Sigmoid colon (tissue), 7 donors: Measurements from ENCODE around the gene LDLRAD3. TPM values are rescaled to one million over a fixed set of nuclear protein-coding genes. Genes with fewer than 3 reads are reported as not detected.

ENCODE experiments used
- DNase-seq: peaks from one replicate; pipeline ENCODE4 v3.0.0-alpha.2; 2019
- H3K27ac ChIP-seq, 4 donors: fragments of 200-600 bp; sonication (generic); one replicate each; pipeline ENCODE4 v1.5.1; 2016 to 2019; ENCODE audit warnings: mild to moderate bottlenecking in 1 of 4
- H3K27me3 ChIP-seq, 3 donors: fragments of 200-600 bp; sonication (generic); one replicate each; pipeline ENCODE4 v1.5.1; 2019; ENCODE audit warnings: mild to moderate bottlenecking in 1 of 3
- H3K36me3 ChIP-seq, 4 donors: fragments of 200-600 bp; sonication (generic); one replicate each; pipeline ENCODE4 v1.5.1; 2016 to 2019
- H3K4me1 ChIP-seq, 4 donors: fragments of 200-600 bp; sonication (generic); one replicate each; pipeline ENCODE4 v1.5.1; 2017 to 2019
- H3K4me3 ChIP-seq, 4 donors: fragments of 200-600 bp; sonication (generic); one replicate each; pipeline ENCODE4 v1.5.1; 2017 to 2019; ENCODE audit warnings: mild to moderate bottlenecking in 2 of 4, moderate library complexity in 1 of 4
- H3K9me3 ChIP-seq, 4 donors: fragments of 200-600 bp in 3 of 4; sonication (generic) in 3 of 4; one replicate each; pipeline versions ENCODE4 v1.5.1 to v1.6.1; 2013 to 2019
- CTCF ChIP-seq, 4 experiments: fragments of 450-650 bp in 3 of 4; fragments of 200-600 bp in 1 of 4; IDR thresholded peaks; one replicate each; pipeline ENCODE4 v1.5.1; 2016 to 2019; ENCODE audit warnings: antibody characterized with exemption in 4 of 4, mild to moderate bottlenecking in 3 of 4, moderate library complexity in 2 of 4
- EP300 ChIP-seq, 4 donors: sonication (generic); formaldehyde crosslinking; IDR thresholded peaks; one replicate each; pipeline ENCODE4 v1.6.1; 2017; ENCODE audit warnings: antibody characterized with exemption in 4 of 4
- POLR2A ChIP-seq, 2 donors: fragments of 450-650 bp; IDR thresholded peaks; one replicate each; pipeline ENCODE4 v1.6.1; 2016; ENCODE audit warnings: antibody characterized with exemption in 2 of 2, mild to moderate bottlenecking in 2 of 2, moderate library complexity in 2 of 2
- POLR2AphosphoS5 ChIP-seq, 4 donors: sonication (generic); formaldehyde crosslinking; IDR thresholded peaks; one replicate each; pipeline ENCODE4 v1.6.1; 2017; ENCODE audit warnings: antibody characterized with exemption in 4 of 4
- WGBS, 2 donors: extraction: QIAGEN DNeasy Blood & Tissue Kit; methylation state at CpG; one replicate each; pipeline ENCODE4 v1.1.7; 2013; 5-methylcytosine and 5-hydroxymethylcytosine counted together
- intact Hi-C: fragments of 100-400 bp; cut with DNase I; formaldehyde crosslinking; loops from one replicate; pipeline ENCODE4 v1.15.1; 2023
- polyA plus RNA-seq, 3 donors: library from polyadenylated mRNA; stranded (reverse); fragments of 200-250 nt; gene quantifications; one replicate each; pipeline ENCODE4 v1.2.3, GENCODE V29; 2013
- total RNA-seq, 4 donors: library from RNA; depleted of rRNA; stranded (reverse); fragments of >200 nt; gene quantifications; one replicate each; pipeline ENCODE4 v1.1.0, GENCODE V29; 2016
- donor health status: healthy with polysubstance abuse.
- donor health status: Bipolar disorder and iron deficiency.
- donor health status: healthy.

The LDLRAD3 gene
- total and polyA plus RNA-seq, 7 donors: 0.23 to 23.4 (median 10.2) TPM

- H3K4me1 ChIP-seq: peaks cover 0 to 29% (median 7%) of the 10 kb centered on the region in 4 donors
- WGBS, 2 donors: 72 to 75% methylated on average over 8 of the region's 8 CpGs
- no peak overlapping the region for H3K4me3 ChIP-seq
- H3K9me3 ChIP-seq: no peaks in the 10 kb centered on the region
- no peaks in the 10 kb centered on the region for H3K27me3 ChIP-seq
- H3K36me3 ChIP-seq: no peaks in the 10 kb centered on the region
- no peak overlapping the region for H3K27ac ChIP-seq
- intact Hi-C loops: no loop called here
- TF ChIP-seq POLR2A (IDR thresholded peaks at IDR 0.05): no peak
- TF ChIP-seq CTCF (IDR thresholded peaks at IDR 0.05): no peak
- TF ChIP-seq EP300 (IDR thresholded peaks at IDR 0.05): no peak
- TF ChIP-seq POLR2AphosphoS5 (IDR thresholded peaks at IDR 0.05): no peak
- no peak for DNase-seq
Measured at GRCh38 chr11:36013950-36014897, 70.4 kb downstream of the LDLRAD3 start.

DNA sequence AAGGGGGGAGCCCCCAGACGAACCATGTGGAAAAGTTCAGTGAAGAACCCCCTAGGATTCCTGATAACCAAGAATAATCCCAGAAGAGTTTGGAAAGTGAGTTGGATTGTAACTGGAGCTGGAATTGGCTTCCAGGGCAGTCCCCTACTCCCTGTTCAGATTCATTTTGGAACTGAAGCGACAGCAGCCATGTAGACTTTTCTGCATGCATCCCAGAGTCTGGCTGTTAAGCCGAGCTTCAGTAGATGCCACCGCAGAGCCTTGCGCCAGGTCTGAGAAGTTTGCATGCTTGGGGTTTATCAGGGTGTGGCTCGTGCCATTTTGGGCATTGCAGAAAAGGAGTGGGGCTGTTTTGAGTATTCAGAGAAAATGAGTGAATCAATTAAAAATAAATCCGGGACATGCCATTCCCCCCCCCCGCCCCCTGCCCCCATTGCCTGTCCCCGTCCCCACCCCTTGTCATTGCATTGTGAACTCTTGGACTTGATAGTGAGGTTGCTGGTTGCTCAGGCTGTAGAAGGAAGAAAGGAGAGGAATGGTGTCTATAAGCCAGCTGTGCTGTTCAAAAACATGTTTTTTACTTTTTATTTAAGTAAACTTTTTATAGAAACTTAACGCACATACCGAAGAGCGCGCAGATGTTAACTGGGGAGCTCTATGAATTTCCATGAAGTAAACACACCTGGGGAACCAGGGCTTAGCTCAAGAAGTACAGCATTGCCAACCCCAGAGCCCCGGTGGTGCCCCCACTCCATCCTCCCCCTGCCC is 71.2 kb downstream of the LDLRAD3 start:
- H3K9me3 ChIP-seq: no peaks in the 10 kb centered on the region
- H3K4me3 ChIP-seq: no peak overlapping the region
- intact Hi-C loops: no loop called here
- H3K36me3 ChIP-seq: no peaks in the 10 kb centered on the region
- no peak for DNase-seq
- TF ChIP-seq EP300 (IDR thresholded peaks at IDR 0.05) (no peak), POLR2A (IDR thresholded peaks at IDR 0.05) (no peak), POLR2AphosphoS5 (IDR thresholded peaks at IDR 0.05) (no peak), CTCF (IDR thresholded peaks at IDR 0.05) (no peak)
- 78% methylated on average over 14 of the region's 14 CpGs for WGBS, 2 donors
- peaks cover 0 to 21% (median 3%) of the 10 kb centered on the region in 4 donors for H3K4me1 ChIP-seq
- no peak overlapping the region for H3K27ac ChIP-seq
- no peaks in the 10 kb centered on the region for H3K27me3 ChIP-seq

DNA sequence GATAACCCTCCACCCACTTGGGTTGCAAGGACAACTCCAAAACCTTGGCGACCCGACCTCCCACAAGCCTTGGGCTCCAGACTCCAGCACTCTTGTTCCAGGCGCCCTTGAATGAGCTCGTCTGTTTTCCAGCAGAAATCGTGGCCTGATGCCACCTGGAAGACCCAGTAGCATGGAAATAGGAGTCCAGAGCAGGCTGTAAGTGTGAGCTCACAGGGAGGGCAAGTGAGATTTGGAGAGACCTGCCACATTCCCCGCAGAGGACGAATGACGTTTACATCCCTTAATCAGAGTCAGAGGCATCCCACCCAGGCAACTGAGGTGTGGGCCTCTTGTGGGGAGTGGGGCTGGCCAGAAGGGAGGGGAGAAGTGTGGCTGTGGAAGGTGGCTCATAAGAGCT is 71.9 kb downstream of the LDLRAD3 start:
- no peaks in the 10 kb centered on the region for H3K27me3 ChIP-seq
- no peaks in the 10 kb centered on the region for H3K36me3 ChIP-seq
- intact Hi-C loops: no loop called here
- DNase-seq: peak; percentile 74
- H3K27ac ChIP-seq: no peak overlapping the region
- H3K9me3 ChIP-seq: no peaks in the 10 kb centered on the region
- WGBS, 2 donors: 78 to 88% methylated on average over 8 of the region's 8 CpGs
- peaks cover 0 to 15% (median 0%) of the 10 kb centered on the region in 4 donors for H3K4me1 ChIP-seq
- no peak overlapping the region for H3K4me3 ChIP-seq
- TF ChIP-seq POLR2A (IDR thresholded peaks at IDR 0.05): no peak
- TF ChIP-seq CTCF (IDR thresholded peaks at IDR 0.05): no peak
- no peak for TF ChIP-seq POLR2AphosphoS5 (IDR thresholded peaks at IDR 0.05)
- no peak for TF ChIP-seq EP300 (IDR thresholded peaks at IDR 0.05)

DNA sequence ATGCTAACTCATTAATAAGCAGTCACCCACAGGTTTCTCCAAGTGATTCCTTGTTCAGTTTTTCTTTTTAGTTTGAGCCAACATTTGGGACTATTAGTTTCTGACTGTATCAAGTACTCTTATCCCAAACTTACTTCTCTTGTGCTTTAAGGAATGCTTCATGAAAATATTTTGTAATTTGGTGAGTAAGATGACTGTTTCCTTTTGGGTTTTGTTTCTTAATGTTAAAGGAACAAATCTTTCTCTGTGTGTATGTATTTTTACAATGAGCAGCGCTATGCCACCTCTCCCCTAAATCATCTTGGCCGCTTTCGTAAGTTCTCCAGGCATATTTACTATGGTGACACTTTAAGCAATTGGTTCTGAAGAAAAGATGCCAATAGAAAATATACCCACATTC is 72.4 kb downstream of the LDLRAD3 start:
- Histone ChIP-seq H3K27ac (no peak overlapping the region), H3K9me3 (no peaks in the 10 kb centered on the region), H3K4me3 (no peak overlapping the region), H3K4me1 (peaks cover 0 to 15% (median 0%) of the 10 kb centered on the region in 4 donors), H3K36me3 (no peaks in the 10 kb centered on the region), H3K27me3 (no peaks in the 10 kb centered on the region)
- intact Hi-C loops: no loop called here
- no peak for DNase-seq
- 95 to 98% methylated on average over 3 of the region's 3 CpGs for WGBS, 2 donors
- no peak for TF ChIP-seq POLR2A (IDR thresholded peaks at IDR 0.05)
- TF ChIP-seq EP300 (IDR thresholded peaks at IDR 0.05): no peak
- TF ChIP-seq POLR2AphosphoS5 (IDR thresholded peaks at IDR 0.05): no peak
- no peak for TF ChIP-seq CTCF (IDR thresholded peaks at IDR 0.05)
